ENCODE measurements around the gene MB. TPM values are rescaled to one million over a fixed set of nuclear protein-coding genes. Genes with fewer than 3 reads are reported as not detected.

Gene MB
- total RNA-seq, 2 donors from 2014 or later = 1.3 TPM; not detected in 1

DNA sequence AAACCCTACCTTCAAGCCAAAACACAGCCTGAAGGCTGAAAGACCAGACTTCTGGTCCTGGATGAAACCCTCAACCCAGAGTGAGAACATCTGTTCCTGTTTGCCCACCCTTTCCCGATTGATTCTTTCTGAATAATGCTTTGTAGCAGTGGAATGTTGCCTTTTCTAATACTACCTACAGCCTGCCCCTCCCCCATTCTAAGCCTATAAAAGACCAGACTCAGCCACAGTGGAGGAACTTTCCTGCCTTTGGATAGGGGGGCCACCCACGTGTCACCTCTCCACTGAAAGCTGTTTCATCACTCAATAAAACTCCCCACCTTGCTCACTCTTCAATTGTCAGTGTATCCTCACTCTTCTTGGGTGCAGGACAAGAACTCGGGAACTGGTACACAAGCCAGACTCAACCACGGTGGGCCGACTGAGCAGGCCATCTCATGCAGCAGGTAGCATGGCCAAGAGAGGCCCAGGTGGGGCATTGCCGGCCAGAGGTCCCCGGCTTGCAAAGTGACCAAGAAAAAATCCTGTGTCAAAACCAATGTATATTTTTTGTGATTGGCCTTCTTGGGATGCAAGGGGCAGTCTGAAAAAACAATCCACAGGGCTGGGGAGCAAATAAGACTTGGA is 24.5 kb upstream of the MB start:
- DNase-seq = no peak
- intact Hi-C loops (cut with DNase I) = no loop called here
- no peak overlapping the region for H3K4me3 ChIP-seq
- ATAC-seq = no peak
- no peak overlapping the region for H3K27ac ChIP-seq
- H3K27me3 ChIP-seq = no peaks in the 10 kb centered on the region
- WGBS, 2 donors = 71 to 73% methylated on average over 7 of the region's 7 CpGs
- H3K9me3 ChIP-seq = no peaks in the 10 kb centered on the region
- no peaks in the 10 kb centered on the region for H3K4me1 ChIP-seq
- no peaks in the 10 kb centered on the region for H3K36me3 ChIP-seq (replicated peaks in 1 of 2; ENCODE audit: insufficient read depth in 1 of 2, low read depth in 2 of 2)
- TF ChIP-seq, protein P1, sequence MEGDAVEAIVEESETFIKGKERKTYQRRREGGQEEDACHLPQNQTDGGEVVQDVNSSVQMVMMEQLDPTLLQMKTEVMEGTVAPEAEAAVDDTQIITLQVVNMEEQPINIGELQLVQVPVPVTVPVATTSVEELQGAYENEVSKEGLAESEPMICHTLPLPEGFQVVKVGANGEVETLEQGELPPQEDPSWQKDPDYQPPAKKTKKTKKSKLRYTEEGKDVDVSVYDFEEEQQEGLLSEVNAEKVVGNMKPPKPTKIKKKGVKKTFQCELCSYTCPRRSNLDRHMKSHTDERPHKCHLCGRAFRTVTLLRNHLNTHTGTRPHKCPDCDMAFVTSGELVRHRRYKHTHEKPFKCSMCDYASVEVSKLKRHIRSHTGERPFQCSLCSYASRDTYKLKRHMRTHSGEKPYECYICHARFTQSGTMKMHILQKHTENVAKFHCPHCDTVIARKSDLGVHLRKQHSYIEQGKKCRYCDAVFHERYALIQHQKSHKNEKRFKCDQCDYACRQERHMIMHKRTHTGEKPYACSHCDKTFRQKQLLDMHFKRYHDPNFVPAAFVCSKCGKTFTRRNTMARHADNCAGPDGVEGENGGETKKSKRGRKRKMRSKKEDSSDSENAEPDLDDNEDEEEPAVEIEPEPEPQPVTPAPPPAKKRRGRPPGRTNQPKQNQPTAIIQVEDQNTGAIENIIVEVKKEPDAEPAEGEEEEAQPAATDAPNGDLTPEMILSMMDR (IDR thresholded peaks at IDR 0.05) = no peak
- TF ChIP-seq POLR2A (IDR thresholded peaks at IDR 0.05) = no peak

DNA sequence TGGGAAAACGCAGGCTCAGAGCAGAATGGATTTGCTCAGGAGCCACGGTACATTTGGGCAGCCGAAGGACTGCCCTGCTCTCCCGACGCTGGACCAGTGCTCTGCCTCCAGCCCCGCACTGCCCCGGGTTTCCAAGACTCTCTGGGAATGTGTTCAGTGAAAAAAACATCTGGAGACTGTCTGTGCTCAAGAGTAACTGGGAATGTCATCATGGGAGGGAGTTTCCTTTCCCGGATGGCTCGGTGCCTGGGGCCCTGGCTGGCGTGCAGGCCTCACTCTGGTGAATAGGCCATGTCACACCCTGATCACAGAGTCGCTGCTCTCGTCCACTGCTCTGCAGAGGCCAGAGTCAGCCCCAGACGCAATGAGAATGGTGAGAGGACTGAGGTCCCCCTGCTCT is 21.3 kb upstream of the MB start:
- peak overlapping the region in 2 of 4 donors; percentile 15 to 48 for H3K27ac ChIP-seq
- intact Hi-C loops (cut with DNase I) = loop anchor here (10.0 kb wide), 1 partner anchor 286 kb away; no protein-coding TSS in a partner anchor

DNA sequence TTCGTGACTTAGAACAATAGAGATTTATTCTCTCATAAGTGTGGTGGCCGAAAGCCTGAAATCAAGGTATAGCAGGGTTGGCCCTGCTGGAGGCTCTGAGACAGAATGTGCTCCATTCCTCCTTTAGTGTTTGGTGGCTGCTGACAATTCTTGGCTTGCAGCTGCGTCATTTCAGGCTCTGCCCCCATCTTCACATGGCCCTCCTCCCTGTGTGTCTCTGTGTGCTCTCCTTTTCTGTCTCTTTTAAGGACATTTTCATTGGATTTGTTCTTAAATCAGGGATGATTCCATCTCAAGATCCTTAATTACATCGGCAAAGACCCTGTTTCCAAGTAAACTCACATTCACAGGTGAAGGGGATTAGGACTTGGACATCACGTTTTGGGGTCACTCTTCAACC is 20.9 kb upstream of the MB start:
- 56 to 70% methylated on average over 5 of the region's 5 CpGs for WGBS, 2 donors
- intact Hi-C loops (cut with DNase I) = loop anchor here (10.0 kb wide), 1 partner anchor 287 kb away; no protein-coding TSS in a partner anchor

More for the DNA sequence above, 21.3 kb upstream of the MB start:
- ATAC-seq = peak; percentile 71
- no peaks in the 10 kb centered on the region for H3K4me1 ChIP-seq
- no peak for TF ChIP-seq POLR2A (IDR thresholded peaks at IDR 0.05)
- TF ChIP-seq, protein P1 (IDR thresholded peaks at IDR 0.05) = no peak
- H3K4me3 ChIP-seq = no peak overlapping the region
- DNase-seq = peak; percentile 25 to 50 (median 44)
- WGBS, 2 donors = 64 to 68% methylated on average over 8 to 13 of the region's 13 CpGs
- no peaks in the 10 kb centered on the region for H3K27me3 ChIP-seq
- no peaks in the 10 kb centered on the region for H3K9me3 ChIP-seq
- no peaks in the 10 kb centered on the region for H3K36me3 ChIP-seq (replicated peaks in 1 of 2; ENCODE audit: insufficient read depth in 1 of 2, low read depth in 2 of 2)

DNA sequence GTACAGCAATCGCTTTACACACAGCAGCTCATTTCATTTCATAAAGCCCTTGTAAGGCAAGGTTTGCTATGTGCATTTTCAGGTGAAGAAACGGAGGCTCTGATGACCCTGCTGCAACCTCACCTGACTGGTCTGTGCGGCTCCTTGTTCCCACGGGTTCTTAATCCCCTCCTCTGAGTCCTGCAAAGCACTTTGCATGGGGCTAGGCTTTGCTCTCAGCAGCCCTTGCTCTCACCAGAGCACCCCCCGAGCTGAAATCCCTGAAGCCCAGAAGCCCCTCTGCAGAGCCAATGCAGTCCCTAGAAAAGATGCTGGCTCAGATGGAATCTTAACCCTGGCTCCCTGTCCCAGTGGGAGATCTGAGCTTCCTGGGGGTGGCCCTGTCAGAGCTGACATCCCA is 20.1 kb upstream of the MB start:
- 59 to 82% methylated on average over 3 to 5 of the region's 5 CpGs for WGBS, 2 donors
- Histone ChIP-seq H3K36me3 (replicated peaks in 1 of 2; ENCODE audit: insufficient read depth in 1 of 2, low read depth in 2 of 2) (no peaks in the 10 kb centered on the region), H3K27ac (no peak overlapping the region), H3K4me1 (no peaks in the 10 kb centered on the region), H3K9me3 (no peaks in the 10 kb centered on the region), H3K4me3 (no peak overlapping the region), H3K27me3 (no peaks in the 10 kb centered on the region)
- no peak for DNase-seq
- intact Hi-C loops (cut with DNase I) = loop anchor here (10.0 kb wide), 1 partner anchor 288 kb away; no protein-coding TSS in a partner anchor
- ATAC-seq = no peak
- TF ChIP-seq, protein P1 (IDR thresholded peaks at IDR 0.05) = no peak
- TF ChIP-seq POLR2A (IDR thresholded peaks at IDR 0.05) = no peak

More for the DNA sequence above, 20.9 kb upstream of the MB start:
- Histone ChIP-seq H3K36me3 (replicated peaks in 1 of 2; ENCODE audit: insufficient read depth in 1 of 2, low read depth in 2 of 2) (no peaks in the 10 kb centered on the region), H3K27ac (peak overlapping the region in 2 of 4 donors; percentile 15 to 48), H3K9me3 (no peaks in the 10 kb centered on the region), H3K4me1 (no peaks in the 10 kb centered on the region), H3K27me3 (no peaks in the 10 kb centered on the region), H3K4me3 (no peak overlapping the region)
- ATAC-seq = no peak
- TF ChIP-seq, protein P1 (IDR thresholded peaks at IDR 0.05) = no peak
- TF ChIP-seq POLR2A (IDR thresholded peaks at IDR 0.05) = no peak
- no peak for DNase-seq
